RWPE2 (cell line): ENCODE results near the gene EI24.

Experiments
- ATAC-seq: fragments of 200-7000 bp; cut with Tn5 transposase; 3 replicates; pipeline ENCODE4 v1.9.1; 2021; ENCODE audit warnings: low read depth
- DNase-seq: peaks from one replicate; pipeline ENCODE4 v3.0.0-alpha.2; 2020; ENCODE audit warnings: low spot score
- H3K27ac ChIP-seq: fragments of 450-650 bp; 2 replicates; pipeline ENCODE4 v1.5.1; 2017; ENCODE audit warnings: mild to moderate bottlenecking; ENCODE audit not compliant: poor library complexity, severe bottlenecking
- H3K27me3 ChIP-seq: fragments of 250-450 bp; sonication (Bioruptor Pico); 2 replicates; pipeline ENCODE4 v1.5.1; 2021; ENCODE audit warnings: mild to moderate bottlenecking, moderate library complexity; ENCODE audit not compliant: insufficient read depth, poor library complexity, severe bottlenecking
- H3K36me3 ChIP-seq: fragments of 250-450 bp; sonication (Bioruptor Pico); 2 replicates; pipeline ENCODE4 v1.5.1; 2020; ENCODE audit warnings: low read depth, mild to moderate bottlenecking, moderate library complexity
- H3K4me1 ChIP-seq: fragments of 250-450 bp; sonication (Bioruptor Pico); 2 replicates; pipeline ENCODE4 v1.5.1; 2021; ENCODE audit warnings: mild to moderate bottlenecking, moderate library complexity; ENCODE audit not compliant: insufficient read depth, poor library complexity, severe bottlenecking
- H3K4me3 ChIP-seq: fragments of 250-450 bp; sonication (Bioruptor Pico); 2 replicates; pipeline ENCODE4 v1.5.1; 2021; ENCODE audit warnings: mild to moderate bottlenecking, moderate library complexity; ENCODE audit not compliant: severe bottlenecking
- H3K9me3 ChIP-seq: fragments of 250-450 bp; sonication (Bioruptor Pico); 2 replicates; pipeline ENCODE4 v1.5.1; 2021; ENCODE audit warnings: mild to moderate bottlenecking, moderate library complexity; ENCODE audit not compliant: severe bottlenecking
- TF ChIP-seq, protein P1 (sequence below): fragments of 450-650 bp; IDR thresholded peaks from one replicate; pipeline ENCODE4 v1.5.1; 2017; ENCODE audit warnings: mild to moderate bottlenecking, moderate library complexity; ENCODE audit not compliant: poor library complexity, severe bottlenecking

Gene EI24

DNA sequence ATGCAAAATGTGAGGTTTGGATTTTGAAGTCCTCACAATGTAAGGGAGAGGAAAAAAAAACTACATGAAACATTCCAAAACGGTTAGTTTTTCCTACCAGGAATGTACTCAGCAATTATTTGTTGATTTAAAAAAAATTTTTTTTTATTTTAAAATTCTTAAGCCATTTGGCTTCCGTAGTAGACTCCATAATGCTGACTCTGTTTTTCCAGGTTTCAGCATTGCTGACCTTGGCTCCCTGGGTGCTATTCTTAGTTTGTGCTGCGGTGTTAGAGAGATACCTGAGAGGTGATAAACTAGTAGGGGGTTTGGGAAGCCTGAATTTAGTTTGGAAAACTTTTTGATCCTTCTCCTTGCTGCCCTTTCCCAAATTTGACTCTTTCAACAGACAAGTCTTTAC is 33.9 kb downstream of the EI24 start:
- H3K4me3 ChIP-seq = no peak overlapping the region
- ATAC-seq (no peak), DNase-seq (no peak)
- no peaks in the 10 kb centered on the region for H3K27me3 ChIP-seq
- no peak overlapping the region for H3K27ac ChIP-seq
- no peaks in the 10 kb centered on the region for H3K9me3 ChIP-seq
- no peaks in the 10 kb centered on the region for H3K4me1 ChIP-seq
- TF ChIP-seq, protein P1, sequence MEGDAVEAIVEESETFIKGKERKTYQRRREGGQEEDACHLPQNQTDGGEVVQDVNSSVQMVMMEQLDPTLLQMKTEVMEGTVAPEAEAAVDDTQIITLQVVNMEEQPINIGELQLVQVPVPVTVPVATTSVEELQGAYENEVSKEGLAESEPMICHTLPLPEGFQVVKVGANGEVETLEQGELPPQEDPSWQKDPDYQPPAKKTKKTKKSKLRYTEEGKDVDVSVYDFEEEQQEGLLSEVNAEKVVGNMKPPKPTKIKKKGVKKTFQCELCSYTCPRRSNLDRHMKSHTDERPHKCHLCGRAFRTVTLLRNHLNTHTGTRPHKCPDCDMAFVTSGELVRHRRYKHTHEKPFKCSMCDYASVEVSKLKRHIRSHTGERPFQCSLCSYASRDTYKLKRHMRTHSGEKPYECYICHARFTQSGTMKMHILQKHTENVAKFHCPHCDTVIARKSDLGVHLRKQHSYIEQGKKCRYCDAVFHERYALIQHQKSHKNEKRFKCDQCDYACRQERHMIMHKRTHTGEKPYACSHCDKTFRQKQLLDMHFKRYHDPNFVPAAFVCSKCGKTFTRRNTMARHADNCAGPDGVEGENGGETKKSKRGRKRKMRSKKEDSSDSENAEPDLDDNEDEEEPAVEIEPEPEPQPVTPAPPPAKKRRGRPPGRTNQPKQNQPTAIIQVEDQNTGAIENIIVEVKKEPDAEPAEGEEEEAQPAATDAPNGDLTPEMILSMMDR = no peak
- peaks cover 96% of the 10 kb centered on the region for H3K36me3 ChIP-seq

DNA sequence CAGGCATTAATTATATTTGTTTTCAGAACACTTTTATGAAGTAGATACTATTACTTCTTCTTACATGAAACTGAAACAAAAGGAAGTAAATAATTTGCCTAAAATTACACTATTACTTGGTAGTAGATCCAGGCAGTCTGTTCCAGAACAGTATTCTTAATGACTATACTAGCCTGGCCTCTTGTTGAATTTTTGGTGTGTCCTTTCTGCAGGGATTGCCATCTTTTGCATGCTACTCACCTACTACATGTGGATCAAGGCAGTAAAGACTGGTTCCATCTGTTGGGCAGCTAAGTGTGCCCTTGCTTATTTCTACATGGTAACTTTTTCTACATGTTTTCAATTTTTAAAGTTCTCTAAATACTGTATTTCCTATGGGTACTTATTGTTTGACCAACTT is 36.1 kb downstream of the EI24 start:
- Histone ChIP-seq H3K27me3 (no peaks in the 10 kb centered on the region), H3K4me3 (no peak overlapping the region), H3K27ac (no peak overlapping the region), H3K36me3 (peaks cover 100% of the 10 kb centered on the region), H3K9me3 (no peaks in the 10 kb centered on the region), H3K4me1 (no peaks in the 10 kb centered on the region)
- no peak for ATAC-seq
- TF ChIP-seq, protein P1 = no peak
- no peak for DNase-seq

DNA sequence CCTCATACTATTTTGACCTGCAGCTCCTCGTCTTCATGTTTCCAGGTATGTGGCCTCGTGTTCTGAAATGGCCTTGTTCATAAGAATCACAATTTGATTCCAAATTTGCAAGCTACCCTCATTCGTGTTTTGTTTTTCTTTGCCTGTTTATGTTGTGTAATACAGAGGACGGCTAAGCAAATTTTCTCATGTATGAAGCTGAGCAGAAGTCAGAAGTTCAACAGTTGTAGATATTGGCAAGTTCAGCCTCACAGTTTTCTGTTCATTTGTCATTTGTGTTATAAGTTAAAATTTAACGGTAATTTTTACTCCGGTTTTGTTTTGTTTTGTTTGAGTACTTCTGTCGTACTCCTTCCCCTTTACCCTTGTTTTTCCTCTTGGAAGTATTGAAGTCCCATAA is 40.3 kb downstream of the EI24 start:
- Histone ChIP-seq H3K4me3 (no peak overlapping the region), H3K27me3 (no peaks in the 10 kb centered on the region), H3K36me3 (peaks cover 98% of the 10 kb centered on the region), H3K9me3 (no peaks in the 10 kb centered on the region), H3K27ac (no peak overlapping the region), H3K4me1 (no peaks in the 10 kb centered on the region)
- ATAC-seq (no peak), DNase-seq (no peak)
- TF ChIP-seq, protein P1 = no peak

DNA sequence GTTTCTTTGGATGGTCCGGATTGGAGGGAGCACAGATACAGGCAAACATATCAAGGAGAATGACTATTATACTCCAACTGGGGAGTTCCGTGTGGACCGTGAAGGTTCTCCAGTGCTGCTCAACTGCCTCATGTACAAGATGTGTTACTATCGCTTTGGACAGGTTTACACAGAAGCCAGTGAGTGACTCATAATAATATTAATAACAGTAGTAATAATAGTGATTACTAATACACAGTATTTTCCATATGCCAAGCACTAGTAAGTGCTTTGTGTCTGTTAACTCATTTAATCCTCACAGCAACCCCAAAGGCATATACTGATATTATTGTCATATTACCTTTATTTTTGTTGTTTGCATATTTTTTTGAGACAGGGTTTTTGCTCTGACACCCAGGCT is 49.1 kb downstream of the EI24 start:
- DNase-seq (no peak), ATAC-seq (no peak)
- TF ChIP-seq, protein P1 = no peak
- H3K36me3 ChIP-seq = peaks cover 92% of the 10 kb centered on the region
- H3K4me1 ChIP-seq = peaks cover 7% of the 10 kb centered on the region
- H3K27me3 ChIP-seq = no peaks in the 10 kb centered on the region
- no peak overlapping the region for H3K27ac ChIP-seq
- no peak overlapping the region for H3K4me3 ChIP-seq
- no peaks in the 10 kb centered on the region for H3K9me3 ChIP-seq

DNA sequence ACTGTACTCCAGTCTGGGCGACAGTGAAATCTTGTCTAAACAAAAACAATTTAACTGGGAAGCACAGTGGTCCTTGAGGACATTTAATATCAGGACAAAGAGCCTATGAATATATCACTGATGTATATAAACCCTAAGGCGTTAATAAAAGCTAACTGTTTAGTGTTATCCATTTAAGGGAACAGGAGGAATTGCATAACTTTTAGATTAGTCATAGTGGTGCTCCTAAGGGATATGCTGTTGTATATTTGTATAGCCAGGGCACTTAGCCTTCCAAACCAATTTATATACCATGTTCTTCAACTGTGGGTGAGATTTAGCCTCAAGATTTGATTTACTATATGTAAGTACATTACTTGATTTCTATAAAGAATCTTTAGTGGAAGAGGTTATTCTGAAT is 52.7 kb downstream of the EI24 start:
- H3K27ac ChIP-seq = no peak overlapping the region
- H3K4me1 ChIP-seq = peaks cover 7% of the 10 kb centered on the region
- no peaks in the 10 kb centered on the region for H3K9me3 ChIP-seq
- H3K36me3 ChIP-seq = peaks cover 61% of the 10 kb centered on the region
- DNase-seq (no peak), ATAC-seq (peak; percentile 32; the same call in 2 of the 3 replicates)
- TF ChIP-seq, protein P1 = no peak
- no peaks in the 10 kb centered on the region for H3K27me3 ChIP-seq
- H3K4me3 ChIP-seq = no peak overlapping the region
